Stimulated activated naive CD4-positive, alpha-beta T cell (primary cell): Measurements from ENCODE around the gene FAM170B.

ENCODE experiments used
- DNase-seq, 6 experiments: peaks; one replicate each; lab custom pipeline; 2025; lab: John Stamatoyannopoulos, UW

The FAM170B gene

DNA sequence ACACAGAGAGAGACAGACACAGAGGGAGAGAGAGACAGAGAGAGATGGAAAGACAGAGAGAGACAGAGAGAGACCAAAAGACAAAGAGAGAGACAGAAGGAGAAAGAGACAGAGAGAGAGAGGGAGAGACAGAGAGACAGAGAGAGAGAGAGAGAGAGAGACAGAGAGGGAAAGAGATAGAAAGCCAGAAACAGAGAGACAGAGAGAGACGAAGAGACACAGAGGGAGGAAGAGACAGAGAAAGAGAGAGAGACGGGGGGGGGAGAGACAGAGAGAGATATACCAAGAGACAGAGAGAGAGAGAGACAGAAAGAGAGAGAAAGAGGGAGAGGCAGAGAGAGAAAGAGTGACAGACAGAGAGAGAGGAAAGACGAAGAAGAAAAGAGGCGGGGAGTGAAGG lies 28.7 kb downstream of the FAM170B start:
- no peak for DNase-seq

DNA sequence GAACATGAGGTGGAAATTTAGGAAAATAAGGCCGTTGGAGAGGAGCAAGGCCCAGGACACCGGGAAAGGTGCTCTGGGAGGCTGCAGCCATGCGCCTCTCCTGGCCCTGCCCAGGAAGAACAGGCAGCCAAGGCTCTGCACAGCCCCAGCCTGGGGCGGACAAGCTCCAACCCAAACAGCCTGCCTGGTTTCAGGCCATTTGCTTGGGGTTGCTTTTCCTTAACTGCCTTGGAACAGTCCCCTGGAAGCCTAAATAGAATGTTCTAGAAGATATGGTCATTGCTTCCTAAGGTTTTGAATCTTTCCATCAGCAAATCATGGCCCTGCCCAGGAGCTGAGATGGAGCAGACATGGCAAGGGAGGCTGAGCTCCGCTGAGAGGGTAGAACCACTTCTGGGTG lies 29.5 kb downstream of the FAM170B start:
- DNase-seq, result no peak

DNA sequence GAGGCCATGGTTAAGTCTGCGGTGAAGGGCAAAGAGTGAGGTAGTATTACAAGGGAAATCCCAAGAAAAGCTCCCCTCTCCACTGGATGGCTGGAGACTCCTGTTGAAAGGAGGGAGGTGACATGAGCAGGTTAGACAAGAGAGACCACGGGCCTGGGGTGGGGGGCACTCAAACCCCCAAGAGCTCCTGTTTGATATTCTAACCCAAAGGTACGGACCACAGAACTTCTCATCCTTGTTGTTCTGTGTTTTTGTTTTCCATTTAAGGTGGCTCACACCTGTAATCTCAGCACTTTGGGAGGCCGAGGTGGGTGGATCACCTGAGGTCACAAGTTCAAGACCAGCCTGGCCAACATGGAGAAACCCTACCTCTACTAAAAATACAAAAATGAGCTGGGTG lies 30.1 kb downstream of the FAM170B start:
- DNase-seq, result no peak

DNA sequence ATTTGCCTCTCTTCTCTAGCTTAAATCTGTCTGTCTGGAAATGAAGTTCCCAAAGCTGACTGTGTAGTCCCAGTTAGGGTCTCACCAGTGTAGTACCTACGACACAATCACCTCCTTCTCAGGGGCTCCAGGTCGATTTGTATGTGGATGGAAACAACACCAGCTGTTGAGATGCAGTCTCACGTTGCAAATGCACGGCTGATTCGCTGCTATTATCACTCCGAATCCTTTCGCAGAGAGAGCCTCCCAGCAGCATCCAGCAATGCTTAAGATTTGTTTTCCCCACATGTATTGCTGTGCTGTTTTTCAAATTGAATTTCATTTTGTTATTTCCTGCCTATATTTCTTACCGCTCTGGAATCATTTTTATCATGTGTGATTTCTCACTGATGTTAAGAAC lies 34.8 kb downstream of the FAM170B start:
- DNase-seq, result no peak

DNA sequence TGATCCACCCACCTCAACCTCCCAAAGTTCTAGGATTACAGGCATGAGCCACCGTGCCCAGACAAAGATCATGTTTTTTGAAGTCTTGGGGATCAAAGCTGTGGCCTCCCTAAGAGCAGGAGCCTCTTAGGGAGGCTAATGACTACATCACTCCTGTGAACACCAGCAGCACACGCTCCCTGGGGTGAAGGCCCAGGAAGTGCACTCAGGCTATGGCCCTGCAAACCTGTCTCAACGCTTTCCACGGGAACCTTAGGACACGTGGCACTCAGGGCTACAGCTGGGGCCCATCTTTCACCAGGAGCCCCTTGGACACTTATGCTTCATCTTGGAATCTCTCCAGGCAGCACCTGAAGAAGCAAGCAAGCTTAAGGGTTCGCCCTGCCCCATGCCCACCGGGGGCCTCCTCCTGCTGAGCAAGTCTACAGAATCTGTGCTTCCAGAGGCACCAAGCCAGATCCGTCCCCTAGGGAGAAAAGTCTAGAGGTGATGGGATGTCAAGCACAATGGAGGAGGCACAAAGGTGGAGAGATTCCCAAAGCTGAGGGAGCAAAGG lies 36.9 kb downstream of the FAM170B start:
- no peak for DNase-seq

DNA sequence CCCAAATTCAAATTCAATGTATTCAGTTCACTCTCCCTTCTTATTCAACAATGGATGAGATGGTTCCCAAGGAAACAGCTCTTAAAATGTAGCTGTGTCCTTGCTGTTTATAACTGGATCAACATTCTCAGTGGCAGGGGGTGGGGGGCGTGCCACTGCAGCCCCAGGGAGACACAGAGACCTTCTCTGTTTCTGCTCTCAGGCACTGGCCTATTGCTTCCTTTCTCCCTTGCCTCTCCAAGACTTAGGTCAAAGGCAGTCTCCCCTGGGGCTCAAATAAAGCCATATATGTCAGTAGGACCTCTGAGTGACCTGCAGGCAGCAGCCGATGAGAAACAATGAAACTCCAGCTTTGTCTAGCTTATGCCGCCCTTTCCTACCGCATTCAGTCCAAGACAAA lies 39.2 kb downstream of the FAM170B start:
- DNase-seq, result no peak

DNA sequence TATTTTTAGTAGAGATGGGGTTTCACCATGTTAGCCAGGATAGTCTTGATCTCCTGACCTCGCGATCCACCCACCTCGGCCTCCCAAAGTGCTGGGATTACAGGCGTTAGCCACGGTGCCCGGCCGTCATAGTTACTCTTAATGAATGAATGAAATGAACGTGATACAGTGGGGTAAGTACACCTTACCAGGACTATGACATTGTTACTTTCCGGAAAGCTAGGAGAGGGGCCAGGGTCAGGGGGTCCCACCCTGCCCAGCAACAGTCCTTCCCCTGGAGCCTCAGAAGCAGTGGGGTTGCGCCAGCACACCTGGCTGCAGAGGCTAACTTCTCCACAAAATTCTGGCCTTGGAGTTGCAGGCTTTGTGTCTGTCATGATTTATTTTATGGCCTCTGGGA lies 39.9 kb downstream of the FAM170B start:
- no peak for DNase-seq

DNA sequence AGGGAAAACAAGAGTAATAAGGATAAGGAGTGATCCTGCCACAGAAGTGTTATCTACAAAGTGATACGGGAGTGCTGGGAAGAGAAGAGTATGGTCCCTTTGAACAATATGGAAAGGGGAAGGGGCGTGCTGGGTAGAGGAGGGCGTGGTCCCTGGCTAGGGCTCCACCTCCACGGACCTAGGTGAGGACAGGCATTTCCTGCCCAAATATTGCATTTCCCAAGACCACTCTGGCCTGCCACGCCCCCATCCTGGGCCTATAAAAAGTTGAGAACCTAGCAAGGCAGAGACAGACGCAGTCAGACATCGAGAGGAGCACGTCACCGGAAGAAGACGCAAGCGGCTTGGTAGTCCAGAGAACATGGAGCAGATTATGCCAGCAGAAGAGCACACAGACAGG lies 41.3 kb downstream of the FAM170B start:
- DNase-seq, result no peak

DNA sequence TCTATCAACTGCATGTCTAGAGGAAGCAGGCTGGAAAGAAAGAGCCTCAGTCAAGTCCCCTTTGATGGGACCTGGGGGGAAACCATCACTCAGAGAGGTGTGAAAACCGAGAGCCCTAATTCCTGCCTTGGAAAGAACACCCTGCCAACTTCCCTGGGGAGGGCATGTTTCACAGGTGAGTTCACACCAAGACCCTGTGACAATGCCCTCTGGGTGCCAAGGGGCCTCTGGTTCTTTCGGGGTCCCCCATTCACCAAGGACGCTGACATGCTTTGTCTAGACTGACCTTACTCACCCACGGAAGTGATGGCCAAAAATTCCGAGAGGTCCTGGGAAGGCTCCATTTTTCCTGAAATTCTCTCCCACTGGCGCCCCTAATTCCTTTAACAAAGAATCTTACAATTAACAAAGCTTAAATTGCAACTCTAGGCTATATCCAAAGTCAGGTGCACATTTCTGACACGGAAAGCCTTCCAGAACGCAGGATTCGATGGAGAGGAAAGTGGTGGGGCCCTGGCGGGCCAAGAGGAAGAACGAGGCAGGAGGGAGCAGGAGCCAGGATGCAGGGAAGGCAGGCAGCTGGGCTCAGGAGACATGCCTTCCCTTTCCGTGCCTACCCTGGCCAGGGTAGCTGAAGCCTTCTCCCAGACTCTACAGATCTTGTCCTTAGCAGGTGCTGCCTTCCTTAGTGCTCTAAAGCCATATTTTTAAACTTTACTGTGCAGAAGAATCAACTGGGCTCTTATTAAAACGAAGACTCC lies 42.2 kb downstream of the FAM170B start:
- DNase-seq, result no peak

DNA sequence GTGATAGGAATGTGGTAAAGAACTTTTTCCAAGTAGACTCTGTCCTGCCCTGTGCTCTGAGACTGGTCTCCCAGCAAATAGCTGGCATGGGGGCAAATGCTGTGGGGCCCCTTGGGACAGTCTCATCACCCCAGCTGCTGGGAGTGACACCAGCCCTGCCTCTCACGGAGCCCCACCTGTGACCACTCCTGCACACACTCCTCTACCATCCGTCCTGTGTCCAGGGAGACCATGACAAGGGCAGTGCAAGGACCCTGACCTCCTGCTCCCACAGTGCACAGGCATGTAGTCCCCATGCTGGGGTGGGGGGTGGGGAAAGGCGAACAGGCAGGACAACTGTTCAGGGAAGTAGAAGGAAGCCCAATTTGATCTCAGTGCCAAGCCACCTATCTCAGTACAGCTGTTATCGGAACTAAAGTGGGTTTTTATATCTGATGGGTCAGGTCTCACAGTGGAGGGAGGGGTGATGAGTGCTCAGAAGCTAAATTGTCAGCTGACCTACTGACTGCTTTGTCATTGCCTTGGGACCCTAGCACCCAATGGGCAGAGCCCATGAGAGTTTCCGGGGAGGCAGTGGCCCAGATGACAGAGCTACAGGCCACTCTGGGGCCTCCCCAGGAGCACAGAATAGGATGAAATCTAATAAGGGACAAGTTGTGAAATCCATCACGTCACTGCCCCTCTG lies 43.0 kb downstream of the FAM170B start:
- no peak for DNase-seq

DNA sequence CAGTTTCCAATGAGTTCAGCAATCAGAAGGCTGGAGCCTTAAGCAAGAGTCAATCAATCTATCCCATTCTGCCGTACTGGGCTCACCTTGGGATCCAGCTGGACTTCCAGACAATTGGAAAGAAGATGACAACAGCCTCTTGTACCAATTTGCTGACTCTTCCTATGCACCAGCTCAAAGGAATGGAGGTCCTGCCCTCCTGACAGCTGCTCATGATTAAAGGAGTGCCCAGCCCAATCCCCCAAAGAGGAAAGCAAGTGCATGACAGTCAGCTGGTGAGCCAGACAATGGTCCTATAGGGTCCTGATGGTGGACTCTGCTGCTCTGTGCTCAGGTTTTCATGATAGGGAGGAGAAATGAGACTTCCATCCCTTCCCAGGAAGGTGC lies 43.6 kb downstream of the FAM170B start:
- DNase-seq, result no peak

DNA sequence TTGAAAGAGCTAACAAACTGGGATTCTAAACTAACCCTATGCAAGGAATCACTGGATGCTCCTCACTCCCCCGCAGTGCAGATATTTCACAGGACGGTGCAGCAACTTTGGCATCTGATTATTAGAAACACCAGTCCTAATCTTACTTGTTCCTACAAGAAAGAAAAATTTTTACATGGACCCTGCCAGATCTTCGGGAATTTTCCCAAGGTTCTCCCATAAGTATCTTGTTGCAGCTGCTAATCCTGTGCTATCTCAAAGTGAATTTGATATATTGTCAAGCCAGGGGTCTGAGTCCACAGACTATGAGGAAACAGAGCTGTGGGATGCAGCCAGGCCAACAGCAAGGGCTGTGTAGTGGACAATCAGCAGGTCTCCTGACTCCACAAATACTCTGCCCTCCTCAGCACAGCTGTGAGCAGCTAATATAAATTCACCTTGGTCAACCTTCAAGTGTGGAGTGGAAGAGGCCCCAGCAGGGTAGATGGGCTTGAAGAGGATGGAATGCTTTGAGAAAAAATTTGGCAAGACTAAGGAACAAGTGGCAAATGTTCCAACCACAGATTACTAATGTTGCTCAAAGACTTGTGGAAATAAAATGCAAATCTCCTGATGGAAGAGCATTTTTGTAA lies 44.1 kb downstream of the FAM170B start:
- DNase-seq, result no peak

DNA sequence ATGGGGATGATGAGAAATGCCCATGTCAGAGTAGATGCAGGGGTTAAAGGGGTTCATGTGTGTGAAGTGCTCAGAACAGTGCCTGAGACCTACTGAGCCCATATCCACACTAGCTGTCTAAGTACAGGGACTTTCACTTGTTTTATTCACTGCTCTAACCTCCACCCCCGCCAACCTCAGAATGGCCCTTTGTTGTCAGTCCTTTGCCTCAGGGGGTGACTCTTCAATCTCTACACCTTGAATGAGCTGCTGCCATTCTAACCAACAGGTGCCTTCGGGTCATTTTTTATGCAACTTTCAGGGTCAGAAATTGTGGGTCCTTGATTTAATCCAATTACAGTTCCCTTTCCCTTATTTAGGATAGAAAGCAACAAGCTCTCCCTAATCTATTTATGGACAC lies 44.7 kb downstream of the FAM170B start:
- DNase-seq, result no peak

DNA sequence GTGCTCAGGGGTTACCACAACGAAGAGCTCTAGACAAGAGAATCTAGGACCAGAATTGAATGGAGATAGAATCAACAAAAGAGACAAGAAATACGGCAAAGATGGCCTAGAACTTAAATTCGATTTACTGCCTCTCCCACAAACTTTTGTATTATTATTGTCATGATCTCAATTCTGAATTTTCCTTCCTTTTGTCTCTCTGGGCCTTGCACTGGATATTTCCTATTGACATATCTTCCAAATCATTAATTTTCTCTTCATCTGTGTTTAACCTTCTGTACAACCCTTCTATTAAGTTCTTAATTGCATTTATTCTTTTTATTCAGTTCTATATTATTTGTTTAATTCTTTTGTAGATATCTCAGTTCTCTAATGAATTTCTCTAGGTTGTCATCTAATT lies 46.9 kb downstream of the FAM170B start:
- no peak for DNase-seq

DNA sequence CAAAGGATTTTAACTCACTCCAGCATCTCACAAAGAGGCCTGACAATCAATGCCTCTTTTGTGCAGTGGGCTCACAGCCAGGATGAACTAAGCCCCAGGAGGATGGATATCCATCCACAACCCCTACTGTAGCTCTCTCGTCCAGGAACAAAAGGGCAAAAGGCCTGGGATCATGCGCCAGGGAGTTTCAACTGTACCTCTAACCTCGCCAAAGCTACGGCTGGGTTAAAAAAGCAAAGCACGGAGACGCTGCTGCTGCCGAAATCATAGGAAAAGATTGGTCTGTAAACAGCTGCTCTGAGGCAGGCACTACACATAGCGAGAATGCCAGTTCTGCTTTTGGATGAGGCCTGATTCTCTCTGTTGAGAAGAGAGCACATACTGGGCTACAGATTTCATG lies 50.6 kb downstream of the FAM170B start:
- DNase-seq, result no peak

DNA sequence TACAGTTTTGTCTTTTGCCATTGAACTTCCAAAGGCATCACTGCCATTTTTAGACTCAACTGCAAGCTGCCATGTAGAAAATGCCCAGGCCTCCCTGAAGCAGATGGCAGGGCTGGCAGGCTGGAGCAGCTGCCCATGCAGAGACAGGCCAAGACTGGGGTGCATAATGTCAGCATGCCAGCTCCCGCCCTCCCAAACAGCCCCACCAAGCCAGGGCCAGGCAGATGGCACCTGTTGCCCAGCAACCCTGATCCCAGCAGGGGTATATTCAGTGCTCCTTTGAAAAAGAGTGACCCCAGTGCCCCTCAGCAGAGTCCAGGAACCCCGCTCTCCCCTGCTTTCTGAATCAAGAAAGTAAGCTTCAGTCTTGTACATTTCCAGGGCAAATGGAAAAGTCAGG lies 51.1 kb downstream of the FAM170B start:
- no peak for DNase-seq

DNA sequence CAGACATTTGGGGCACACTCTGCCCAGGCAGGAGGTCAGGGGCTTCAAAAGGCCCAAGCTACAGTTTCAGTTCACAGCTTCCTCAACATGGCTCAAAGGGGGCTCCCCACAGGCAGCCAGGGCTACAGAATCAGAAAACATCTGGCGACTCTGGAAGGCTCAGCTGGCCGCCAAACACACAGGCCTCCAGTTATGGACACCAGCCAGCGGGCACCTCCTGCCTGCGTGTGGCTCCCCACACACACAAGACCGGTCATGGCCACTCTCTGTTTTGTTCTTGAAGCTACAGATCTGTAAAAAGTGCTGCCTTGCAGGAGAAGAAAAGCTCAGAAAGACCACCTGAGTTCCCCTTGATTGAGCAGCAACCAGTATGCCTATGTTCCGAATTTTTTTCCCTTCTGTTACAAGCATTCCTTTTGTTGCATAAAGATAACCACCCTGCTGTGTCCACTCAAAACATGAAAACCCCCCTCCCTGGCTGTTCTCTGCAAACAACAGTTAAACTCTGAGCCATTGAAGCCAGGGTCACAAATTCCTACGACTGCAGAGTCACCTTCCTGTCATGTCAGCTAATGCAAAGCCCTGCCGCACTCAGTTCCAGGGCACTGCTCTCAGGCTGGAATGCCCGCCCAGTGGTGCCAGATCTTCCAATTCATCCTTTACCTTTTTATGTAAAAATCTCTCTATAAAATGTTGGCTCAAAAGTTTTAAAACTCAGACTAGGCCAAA lies 52.1 kb downstream of the FAM170B start:
- DNase-seq, result no peak
